Lung (tissue), 12 donors: ENCODE data around the gene GCNT2. TPM values are rescaled to one million over a fixed set of nuclear protein-coding genes. Genes with fewer than 3 reads are reported as not detected.
A peak's percentile ranks its signal among the peaks of the same experiment; 100 is the strongest.
"Not testable (repeated sequence)": the region's sequence is repeated elsewhere in the genome, so short reads cannot be mapped to it uniquely, and the experiment has no call there.

Experiments used
- ATAC-seq: fragments of 200-7000 bp; cut with Tn5 transposase; one replicate; pipeline ENCODE4 v1.9.1; 2020; ENCODE audit warnings: moderate number of reproducible peaks; ENCODE audit not compliant: insufficient read depth, low FRiP score
- DNase-seq, 3 donors: peaks; one replicate each; pipeline ENCODE4 v3.0.0-alpha.2; 2013 to 2017
- H3K27ac ChIP-seq, 2 donors: one replicate each; pipeline ENCODE4 v1.5.1; 2013; ENCODE audit warnings: mild to moderate bottlenecking in 2 of 2, moderate library complexity in 2 of 2, control low read depth in 1 of 2, inconsistent platforms in 1 of 2, low read depth in 1 of 2, low read length in 1 of 2
- H3K27me3 ChIP-seq, 3 donors: one replicate each; pipeline ENCODE4 v1.5.1; 2013; ENCODE audit warnings: low read length in 2 of 3; ENCODE audit not compliant: control insufficient read depth in 3 of 3, insufficient read depth in 3 of 3
- H3K36me3 ChIP-seq, 4 donors: one replicate each; pipeline ENCODE4 v1.5.1; 2013; ENCODE audit warnings: low read length in 4 of 4, mild to moderate bottlenecking in 1 of 4, moderate library complexity in 1 of 4; ENCODE audit not compliant: control insufficient read depth in 4 of 4, insufficient read depth in 4 of 4
- H3K4me1 ChIP-seq, 5 donors: one replicate each; pipeline ENCODE4 v1.5.1; 2013; ENCODE audit warnings: low read length in 5 of 5, mild to moderate bottlenecking in 2 of 5, moderate library complexity in 1 of 5; ENCODE audit not compliant: control insufficient read depth in 5 of 5, insufficient read depth in 5 of 5
- H3K4me3 ChIP-seq: one replicate; pipeline ENCODE4 v1.5.1; 2013; ENCODE audit warnings: mild to moderate bottlenecking, control low read depth, moderate library complexity
- H3K9ac ChIP-seq, 2 donors: one replicate each; pipeline ENCODE4 v1.5.1; 2013; ENCODE audit warnings: low read length in 2 of 2, control low read depth in 1 of 2; ENCODE audit not compliant: insufficient read depth in 1 of 2
- H3K9me3 ChIP-seq, 4 donors: one replicate each; pipeline ENCODE4 v1.5.1; 2013; ENCODE audit warnings: low read length in 3 of 4, mild to moderate bottlenecking in 1 of 4, moderate library complexity in 1 of 4; ENCODE audit not compliant: control insufficient read depth in 4 of 4, insufficient read depth in 3 of 4
- CTCF ChIP-seq: IDR thresholded peaks from 2 replicates; pipeline ENCODE4 v1.5.1; 2012; ENCODE audit warnings: mild to moderate bottlenecking; ENCODE audit errors: control extremely low read depth, extremely low read depth
- WGBS, 2 donors: extraction: QIAGEN DNeasy Blood & Tissue Kit; methylation state at CpG; one replicate each; pipeline ENCODE4 v1.1.7; 2013; 5-methylcytosine and 5-hydroxymethylcytosine counted together
- polyA plus RNA-seq, 2 donors: library from polyadenylated mRNA; stranded (reverse); fragments of 200-250 nt; gene quantifications; one replicate each; pipeline ENCODE4 v1.2.1, GENCODE V29; 2013
- total RNA-seq, 2 donors: library from RNA; depleted of rRNA in 1 of 2; stranded (reverse); fragments of >200 nt in 1 of 2; gene quantifications; one replicate each; pipeline ENCODE4 v1.2.1, GENCODE V29; 2014 to 2021
- donor health status: control.
- donor health status: control.
- donor health status: Bipolar disorder and iron deficiency.
- donor health status: healthy.
- donor health status: DM: yes; HTN: yes; CAD: no.

The GCNT2 gene
- total and polyA plus RNA-seq, 4 donors, result 7.8 to 57.4 (median 15.7) TPM

- no peak overlapping the region for H3K9ac ChIP-seq
- ATAC-seq (no peak), DNase-seq (peak in 1 of 3 donors; percentile 16)
- H3K36me3 ChIP-seq, result no peaks in the 10 kb centered on the region
- H3K4me1 ChIP-seq, result peaks cover 0 to 26% (median 7%) of the 10 kb centered on the region in 5 donors
- peaks cover 0 to under 1% (median 0%) of the 10 kb centered on the region in 4 donors for H3K9me3 ChIP-seq
- H3K27me3 ChIP-seq, result no peaks in the 10 kb centered on the region
- 55 to 66% methylated on average over 2 of the region's 2 CpGs for WGBS, 2 donors
- no peak overlapping the region for H3K4me3 ChIP-seq
- no peak for TF ChIP-seq CTCF
- peak overlapping the region in 1 of 2 donors; percentile 22 for H3K27ac ChIP-seq
These were observed 92.6 kb downstream of the GCNT2 start for GRCh38 chr6:10613723-10614122.

GRCh38 chr6:10615675-10616074, 94.5 kb downstream of the GCNT2 start:
- H3K36me3 ChIP-seq, result no peaks in the 10 kb centered on the region
- no peaks in the 10 kb centered on the region for H3K27me3 ChIP-seq
- 74 to 91% methylated on average over 8 of the region's 8 CpGs for whole genome bisulfite sequencing, 2 donors
- peaks cover 0 to 16% (median 3%) of the 10 kb centered on the region in 5 donors for H3K4me1 ChIP-seq
- no peak for DNase-seq
- H3K27ac ChIP-seq, result no peak overlapping the region
- ATAC-seq, result no peak
- no peak overlapping the region for H3K9ac ChIP-seq
- no peaks in the 10 kb centered on the region for H3K9me3 ChIP-seq
- H3K4me3 ChIP-seq, result no peak overlapping the region
- no peak for TF ChIP-seq CTCF

GRCh38 chr6:10616266-10616665, 95.1 kb downstream of the GCNT2 start:
- H3K27me3 ChIP-seq, DNase-seq, H3K9ac ChIP-seq, H3K4me3 ChIP-seq, ATAC-seq, H3K36me3 ChIP-seq, H3K9me3 ChIP-seq, H3K27ac ChIP-seq: not testable (repeated sequence)
- 77 to 86% methylated on average over 3 of the region's 3 CpGs for WGBS, 2 donors
- peaks cover 0 to 16% (median 3%) of the 10 kb centered on the region in 5 donors for H3K4me1 ChIP-seq

GRCh38 chr6:10617008-10617696, 96.0 kb downstream of the GCNT2 start:
- Histone ChIP-seq H3K27me3 (no peaks in the 10 kb centered on the region), H3K4me1 (peaks cover 0 to 15% (median 3%) of the 10 kb centered on the region in 5 donors), H3K27ac (no peak overlapping the region), H3K4me3 (no peak overlapping the region), H3K9me3 (no peaks in the 10 kb centered on the region), H3K36me3 (no peaks in the 10 kb centered on the region), H3K9ac (no peak overlapping the region)
- no peak for TF ChIP-seq CTCF
- no peak for ATAC-seq
- 93 to 97% methylated on average over 42 of the region's 42 CpGs for WGBS, 2 donors
- DNase-seq, result no peak
